ENCODE data around the gene ADAMTS9.

DNA sequence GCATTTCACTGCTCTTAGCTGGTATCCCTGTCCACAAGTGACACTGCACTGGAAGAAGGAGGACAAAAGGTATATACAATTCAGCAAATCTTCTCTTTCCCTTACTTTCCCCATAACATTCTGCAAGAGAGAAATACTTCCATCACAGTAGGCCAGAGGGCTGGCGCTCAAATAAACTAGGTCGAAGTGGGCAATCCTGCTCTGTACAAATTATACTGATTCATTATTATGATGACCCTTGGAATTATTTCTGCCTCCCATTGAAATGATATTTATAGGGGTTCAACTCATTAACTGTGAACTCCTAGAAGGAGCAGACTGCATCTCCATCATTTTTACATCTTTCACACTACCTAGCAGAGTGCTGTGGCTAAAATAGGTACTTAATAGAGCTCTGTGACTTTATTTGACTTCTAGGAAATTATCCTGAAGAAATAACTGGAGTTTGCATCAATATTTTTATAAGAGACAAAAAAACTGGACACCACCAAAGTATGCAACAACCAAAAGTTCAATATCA, 80.7 kb downstream of the ADAMTS9 start:
- no peak for TF ChIP-seq POLR2A (IDR thresholded peaks at IDR 0.05; ENCODE audit: low read depth, low read length)
- TF ChIP-seq POLR2AphosphoS5 (IDR thresholded peaks at IDR 0.05; ENCODE audit: low read depth, low read length): no peak
